Nephron (organoid): ENCODE data around the gene ORM1.

ENCODE experiments used
- H3K27ac Mint-ChIP-seq, 3 experiments: 2 replicates each; pipeline ENCODE4 v1.8.0; 2020; ENCODE audit warnings: mixed read lengths in 3 of 3, mild to moderate bottlenecking in 2 of 3, moderate library complexity in 1 of 3
- H3K27me3 Mint-ChIP-seq: 2 replicates; pipeline ENCODE4 v1.8.0; 2021; ENCODE audit warnings: low read depth, mild to moderate bottlenecking, moderate library complexity, mixed read lengths
- H3K36me3 Mint-ChIP-seq: 2 replicates; pipeline ENCODE4 v1.8.0; 2020; ENCODE audit warnings: low read depth, mixed read lengths
- H3K4me1 Mint-ChIP-seq: 2 replicates; pipeline ENCODE4 v1.8.0; 2020; ENCODE audit warnings: mixed read lengths
- H3K4me3 Mint-ChIP-seq, 3 experiments: 2 replicates each; pipeline ENCODE4 v1.8.0; 2020; ENCODE audit warnings: mild to moderate bottlenecking in 3 of 3, mixed read lengths in 3 of 3, moderate library complexity in 2 of 3
- H3K9me3 Mint-ChIP-seq: 2 replicates; pipeline ENCODE4 v1.8.0; 2020; ENCODE audit warnings: mixed read lengths
- CTCF ChIP-seq, 3 experiments: fragments of 200-600 bp; sonication (generic); IDR thresholded peaks; one replicate each; pipeline ENCODE4 v1.5.0; 2021; ENCODE audit warnings: antibody characterized with exemption in 3 of 3; ENCODE audit not compliant: unreplicated experiment in 3 of 3

ORM1 gene

GRCh38 chr9:114302727-114303126 is 20.2 kb upstream of the ORM1 start:
- Mint-ChIP-seq H3K9me3 (no peaks in the 10 kb centered on the region), H3K27ac (no peak overlapping the region), H3K4me1 (peaks cover 9% of the 10 kb centered on the region), H3K27me3 (peaks cover 4% of the 10 kb centered on the region), H3K4me3 (no peak overlapping the region), H3K36me3 (peaks cover 34% of the 10 kb centered on the region)
- TF ChIP-seq CTCF (IDR thresholded peaks at IDR 0.05; ENCODE audit: unreplicated experiment in 3 of 3): no peak

GRCh38 chr9:114303571-114303970 is 19.3 kb upstream of the ORM1 start:
- H3K36me3 Mint-ChIP-seq: peaks cover 26% of the 10 kb centered on the region
- no peak overlapping the region for H3K27ac Mint-ChIP-seq
- no peaks in the 10 kb centered on the region for H3K9me3 Mint-ChIP-seq
- peaks cover 9% of the 10 kb centered on the region for H3K4me1 Mint-ChIP-seq
- TF ChIP-seq CTCF (IDR thresholded peaks at IDR 0.05; ENCODE audit: unreplicated experiment in 3 of 3): no peak
- no peak overlapping the region for H3K4me3 Mint-ChIP-seq
- H3K27me3 Mint-ChIP-seq: peaks cover 4% of the 10 kb centered on the region

GRCh38 chr9:114303977-114304376 is 18.9 kb upstream of the ORM1 start:
- Mint-ChIP-seq H3K4me1 (peaks cover 9% of the 10 kb centered on the region), H3K4me3 (no peak overlapping the region), H3K9me3 (no peaks in the 10 kb centered on the region), H3K36me3 (peaks cover 22% of the 10 kb centered on the region), H3K27ac (no peak overlapping the region), H3K27me3 (peaks cover 4% of the 10 kb centered on the region)
- TF ChIP-seq CTCF (IDR thresholded peaks at IDR 0.05; ENCODE audit: unreplicated experiment in 3 of 3): no peak

GRCh38 chr9:114304416-114305188 is 18.3 kb upstream of the ORM1 start:
- H3K9me3 Mint-ChIP-seq: no peaks in the 10 kb centered on the region
- no peak for TF ChIP-seq CTCF (IDR thresholded peaks at IDR 0.05; ENCODE audit: unreplicated experiment in 3 of 3)
- H3K27me3 Mint-ChIP-seq: peaks cover 4% of the 10 kb centered on the region
- no peak overlapping the region for H3K27ac Mint-ChIP-seq
- no peak overlapping the region for H3K4me3 Mint-ChIP-seq
- peaks cover 9% of the 10 kb centered on the region for H3K4me1 Mint-ChIP-seq
- H3K36me3 Mint-ChIP-seq: peaks cover 17% of the 10 kb centered on the region

- Mint-ChIP-seq H3K27me3 (peaks cover 4% of the 10 kb centered on the region), H3K27ac (no peak overlapping the region)
These were observed 15.0 kb upstream of the ORM1 start for GRCh38 chr9:114307899-114308267.

More at GRCh38 chr9:114307899-114308267, 15.0 kb upstream of the ORM1 start:
- TF ChIP-seq CTCF (IDR thresholded peaks at IDR 0.05; ENCODE audit: unreplicated experiment in 3 of 3): no peak
- Mint-ChIP-seq H3K36me3 (peaks cover 32% of the 10 kb centered on the region), H3K4me1 (peaks cover 9% of the 10 kb centered on the region), H3K9me3 (no peaks in the 10 kb centered on the region), H3K4me3 (no peak overlapping the region)
